Measurements from ENCODE around the gene NMNAT2.
"Not testable (repeated sequence)": the region's sequence is repeated elsewhere in the genome, so short reads cannot be mapped to it uniquely, and the experiment has no call there.

Gene NMNAT2

GRCh38 chr1:183417772-183418491, at the start of gene NMNAT2:
Gene NMNAT2, minus strand, starts transcription at chr1:183418380. Its CDS starts 113 bp downstream, at chr1:183418267.
- no peak for DNase-seq

- DNase-seq = no peak
Measured at GRCh38 chr1:183467687-183468086, 49.5 kb upstream of the NMNAT2 start.

GRCh38 chr1:183466781-183467180, 48.6 kb upstream of the NMNAT2 start:
- DNase-seq = no peak

- no peak for DNase-seq
Measured at GRCh38 chr1:183463566-183463965, 45.4 kb upstream of the NMNAT2 start.

- no peak for DNase-seq
Measured at GRCh38 chr1:183461350-183461749, 43.2 kb upstream of the NMNAT2 start.

- DNase-seq = no peak
Measured at GRCh38 chr1:183460596-183460995, 42.4 kb upstream of the NMNAT2 start.

GRCh38 chr1:183457449-183457848, 39.3 kb upstream of the NMNAT2 start:
- DNase-seq = no peak

- no peak for DNase-seq
Measured at GRCh38 chr1:183456826-183457225, 38.6 kb upstream of the NMNAT2 start.

GRCh38 chr1:183454377-183454776, 36.2 kb upstream of the NMNAT2 start:
- no peak for DNase-seq

GRCh38 chr1:183450093-183450492, 31.9 kb upstream of the NMNAT2 start:
- DNase-seq = no peak

- no peak for DNase-seq
Measured at GRCh38 chr1:183449223-183449770, 31.1 kb upstream of the NMNAT2 start.

- DNase-seq = no peak
Measured at GRCh38 chr1:183444243-183444642, 26.1 kb upstream of the NMNAT2 start.

GRCh38 chr1:183443466-183443865, 25.3 kb upstream of the NMNAT2 start:
- DNase-seq = no peak

GRCh38 chr1:183443011-183443410, 24.8 kb upstream of the NMNAT2 start:
- no peak for DNase-seq

- no peak for DNase-seq
Measured at GRCh38 chr1:183438060-183438459, 19.9 kb upstream of the NMNAT2 start.

GRCh38 chr1:183435497-183435896, 17.3 kb upstream of the NMNAT2 start:
- no peak for DNase-seq

- DNase-seq = no peak
Measured at GRCh38 chr1:183433703-183434102, 15.5 kb upstream of the NMNAT2 start.

- no peak for DNase-seq
Measured at GRCh38 chr1:183432548-183432875, 14.3 kb upstream of the NMNAT2 start.

- DNase-seq = no peak
Measured at GRCh38 chr1:183431840-183432547, 13.8 kb upstream of the NMNAT2 start.

GRCh38 chr1:183427591-183427990, 9.4 kb upstream of the NMNAT2 start:
- DNase-seq = not testable (repeated sequence)

GRCh38 chr1:183424691-183425090, 6.5 kb upstream of the NMNAT2 start:
- no peak for DNase-seq

GRCh38 chr1:183423541-183423940, 5.4 kb upstream of the NMNAT2 start:
- DNase-seq = no peak

- no peak for DNase-seq
Measured at GRCh38 chr1:183419399-183419798, 1.2 kb upstream of the NMNAT2 start.

GRCh38 chr1:183418696-183419095, 516 bp upstream of the NMNAT2 start:
- no peak for DNase-seq

All from bone marrow (tissue), 2 donors.